IMR-90 (cell line): Measurements from ENCODE around the gene RPS4Y2.

Source experiments
- CEBPB ChIP-seq: IDR thresholded peaks from 2 replicates; pipeline ENCODE4 v1.6.1; 2012; ENCODE audit warnings: low read depth, low read length, improper control_type of control experiment
- FOS ChIP-seq: fragments of 150-350 bp; IDR thresholded peaks from 2 replicates; pipeline ENCODE4 v1.6.1; 2016; ENCODE audit warnings: low read depth, low read length
- MAZ ChIP-seq: IDR thresholded peaks from 2 replicates; pipeline ENCODE4 v1.6.1; 2012; ENCODE audit warnings: low read depth, mild to moderate bottlenecking, low read length, improper control_type of control experiment, moderate library complexity, borderline replicate concordance
- MXI1 ChIP-seq: IDR thresholded peaks from 2 replicates; pipeline ENCODE4 v1.6.1; 2012; ENCODE audit warnings: low read depth, mild to moderate bottlenecking, low read length, moderate library complexity, borderline replicate concordance
- NFE2L2 ChIP-seq: fragments of 150-350 bp; IDR thresholded peaks from 2 replicates; pipeline ENCODE4 v1.6.1; 2016; ENCODE audit warnings: low read depth, mild to moderate bottlenecking, low read length
- POLR2A ChIP-seq: IDR thresholded peaks from 2 replicates; pipeline ENCODE4 v1.6.1; 2012; ENCODE audit warnings: mild to moderate bottlenecking, low read depth, low read length
- RCOR1 ChIP-seq: IDR thresholded peaks from 2 replicates; pipeline ENCODE4 v1.6.1; 2012; ENCODE audit warnings: mild to moderate bottlenecking, low read length, improper control_type of control experiment; ENCODE audit not compliant: insufficient replicate concordance
- RFX5 ChIP-seq: IDR thresholded peaks from 2 replicates; pipeline ENCODE4 v1.8.0; 2012; ENCODE audit warnings: low read depth, mild to moderate bottlenecking, low read length, moderate library complexity
- SMC3 ChIP-seq: fragments of 150-350 bp; IDR thresholded peaks from 2 replicates; pipeline ENCODE4 v1.6.1; 2016; ENCODE audit warnings: low read depth, mild to moderate bottlenecking, antibody characterized with exemption, low read length, moderate library complexity
- TF ChIP-seq, protein P1 (sequence below): conservative IDR thresholded peaks from 2 replicates; pipeline ENCODE4 v1.5.1; 2012; ENCODE audit warnings: mild to moderate bottlenecking, low read depth, low read length, improper control_type of control experiment
- TF ChIP-seq, protein P2 (sequence below): fragments of 150-350 bp; IDR thresholded peaks from 2 replicates; pipeline ENCODE4 v1.6.1; 2017; ENCODE audit warnings: mild to moderate bottlenecking, antibody characterized with exemption, low read length, low read depth
- TF ChIP-seq, protein P3 (sequence below): fragments of 150-350 bp; IDR thresholded peaks from 2 replicates; pipeline ENCODE4 v1.6.1; 2016; ENCODE audit warnings: low read depth, mild to moderate bottlenecking, low read length, moderate library complexity, borderline replicate concordance

DNA sequence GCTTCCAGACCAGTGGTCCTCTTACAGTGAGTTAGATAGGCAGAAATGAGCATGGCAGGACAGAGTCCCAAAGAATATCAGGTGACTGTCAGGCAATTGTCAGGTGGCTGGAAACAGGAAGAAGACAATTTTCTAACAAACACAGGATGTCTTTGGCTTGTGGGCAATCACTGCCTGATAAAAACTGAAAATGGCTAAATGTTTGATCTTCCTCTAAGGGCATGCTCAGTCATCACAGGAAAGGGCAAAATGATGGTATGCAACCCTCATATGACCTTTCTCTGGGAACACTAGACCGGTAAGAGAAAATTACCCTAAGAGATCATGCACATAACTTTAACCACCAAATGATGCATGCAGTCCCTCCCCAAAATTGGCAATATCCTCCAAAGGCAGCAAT is 57.6 kb downstream of the RPS4Y2 start:
- TF ChIP-seq, protein P1, sequence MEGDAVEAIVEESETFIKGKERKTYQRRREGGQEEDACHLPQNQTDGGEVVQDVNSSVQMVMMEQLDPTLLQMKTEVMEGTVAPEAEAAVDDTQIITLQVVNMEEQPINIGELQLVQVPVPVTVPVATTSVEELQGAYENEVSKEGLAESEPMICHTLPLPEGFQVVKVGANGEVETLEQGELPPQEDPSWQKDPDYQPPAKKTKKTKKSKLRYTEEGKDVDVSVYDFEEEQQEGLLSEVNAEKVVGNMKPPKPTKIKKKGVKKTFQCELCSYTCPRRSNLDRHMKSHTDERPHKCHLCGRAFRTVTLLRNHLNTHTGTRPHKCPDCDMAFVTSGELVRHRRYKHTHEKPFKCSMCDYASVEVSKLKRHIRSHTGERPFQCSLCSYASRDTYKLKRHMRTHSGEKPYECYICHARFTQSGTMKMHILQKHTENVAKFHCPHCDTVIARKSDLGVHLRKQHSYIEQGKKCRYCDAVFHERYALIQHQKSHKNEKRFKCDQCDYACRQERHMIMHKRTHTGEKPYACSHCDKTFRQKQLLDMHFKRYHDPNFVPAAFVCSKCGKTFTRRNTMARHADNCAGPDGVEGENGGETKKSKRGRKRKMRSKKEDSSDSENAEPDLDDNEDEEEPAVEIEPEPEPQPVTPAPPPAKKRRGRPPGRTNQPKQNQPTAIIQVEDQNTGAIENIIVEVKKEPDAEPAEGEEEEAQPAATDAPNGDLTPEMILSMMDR: no peak
- no peak for TF ChIP-seq MXI1
- TF ChIP-seq RCOR1: no peak
- TF ChIP-seq RFX5: no peak
- TF ChIP-seq, protein P2, sequence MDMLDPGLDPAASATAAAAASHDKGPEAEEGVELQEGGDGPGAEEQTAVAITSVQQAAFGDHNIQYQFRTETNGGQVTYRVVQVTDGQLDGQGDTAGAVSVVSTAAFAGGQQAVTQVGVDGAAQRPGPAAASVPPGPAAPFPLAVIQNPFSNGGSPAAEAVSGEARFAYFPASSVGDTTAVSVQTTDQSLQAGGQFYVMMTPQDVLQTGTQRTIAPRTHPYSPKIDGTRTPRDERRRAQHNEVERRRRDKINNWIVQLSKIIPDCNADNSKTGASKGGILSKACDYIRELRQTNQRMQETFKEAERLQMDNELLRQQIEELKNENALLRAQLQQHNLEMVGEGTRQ: no peak
- TF ChIP-seq POLR2A: no peak
- TF ChIP-seq, protein P3, sequence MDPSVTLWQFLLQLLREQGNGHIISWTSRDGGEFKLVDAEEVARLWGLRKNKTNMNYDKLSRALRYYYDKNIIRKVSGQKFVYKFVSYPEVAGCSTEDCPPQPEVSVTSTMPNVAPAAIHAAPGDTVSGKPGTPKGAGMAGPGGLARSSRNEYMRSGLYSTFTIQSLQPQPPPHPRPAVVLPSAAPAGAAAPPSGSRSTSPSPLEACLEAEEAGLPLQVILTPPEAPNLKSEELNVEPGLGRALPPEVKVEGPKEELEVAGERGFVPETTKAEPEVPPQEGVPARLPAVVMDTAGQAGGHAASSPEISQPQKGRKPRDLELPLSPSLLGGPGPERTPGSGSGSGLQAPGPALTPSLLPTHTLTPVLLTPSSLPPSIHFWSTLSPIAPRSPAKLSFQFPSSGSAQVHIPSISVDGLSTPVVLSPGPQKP: no peak
- no peak for TF ChIP-seq FOS
- no peak for TF ChIP-seq NFE2L2
- TF ChIP-seq CEBPB: no peak
- TF ChIP-seq MAZ: no peak
- TF ChIP-seq SMC3: no peak
